ENCODE results near the gene KRI1.
"Not testable (repeated sequence)": the region's sequence is repeated elsewhere in the genome, so short reads cannot be mapped to it uniquely, and the experiment has no call there.

KRI1 gene

DNA sequence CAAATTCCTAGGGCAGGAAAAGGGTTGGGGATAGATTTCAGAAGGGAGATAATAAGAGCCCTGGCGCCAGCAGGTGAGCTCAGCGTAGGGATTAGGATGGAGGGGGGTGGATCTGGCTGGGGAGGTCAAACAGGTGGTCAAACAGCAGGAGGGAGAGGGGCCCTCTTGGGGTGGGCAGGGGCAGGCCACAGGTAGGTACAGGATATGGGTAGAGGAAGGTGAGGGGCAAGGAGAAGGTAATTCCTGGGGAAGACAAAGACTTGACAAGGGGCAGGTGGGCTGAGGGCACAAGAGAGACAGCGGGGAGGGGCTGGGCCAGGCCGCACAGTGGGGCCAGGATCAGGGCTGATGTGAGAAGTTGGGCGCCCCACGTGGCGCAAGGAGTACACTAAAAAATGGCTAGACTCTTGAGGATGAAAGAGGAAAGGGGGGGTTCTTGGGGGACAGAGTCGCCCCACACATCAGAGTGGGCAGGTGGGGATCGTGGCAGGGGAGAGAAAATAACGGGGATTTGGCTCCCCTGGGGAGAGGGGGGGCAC is 713 bp downstream of the KRI1 start:
- Mint-ChIP-seq H3K36me3 (peaks cover 3% of the 10 kb centered on the region), H3K27ac (peak overlapping the region; percentile 95), H3K9me3 (ENCODE audit: low read depth) (no peaks in the 10 kb centered on the region), H3K27me3 (no peaks in the 10 kb centered on the region), H3K4me1 (ENCODE audit: low read depth) (peaks cover 47% of the 10 kb centered on the region), H3K4me3 (peak overlapping the region; percentile 98)

DNA sequence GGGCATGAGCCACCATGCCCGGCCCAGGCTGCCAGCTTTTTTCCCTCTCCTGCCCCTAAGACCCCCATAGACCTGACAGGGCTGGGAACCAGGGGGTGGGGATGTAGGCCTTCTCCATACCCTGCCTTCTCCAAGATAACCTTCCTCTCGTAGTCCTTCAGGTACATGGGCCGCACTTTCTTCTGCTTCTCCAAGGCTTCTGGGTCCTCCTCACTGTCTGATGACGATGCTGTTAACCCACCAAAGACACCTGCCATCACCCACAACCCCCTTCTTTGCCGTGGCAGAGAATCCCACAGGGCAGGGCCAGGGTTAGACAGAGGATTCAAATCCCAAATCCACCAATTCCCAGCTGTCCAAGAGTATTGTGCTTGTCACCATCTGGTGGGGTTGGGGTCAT is 3.2 kb downstream of the KRI1 start:
- H3K27ac Mint-ChIP-seq = no peak overlapping the region
- no peaks in the 10 kb centered on the region for H3K27me3 Mint-ChIP-seq
- no peaks in the 10 kb centered on the region for H3K9me3 Mint-ChIP-seq (ENCODE audit: low read depth)
- H3K4me3 Mint-ChIP-seq = no peak overlapping the region
- peaks cover 3% of the 10 kb centered on the region for H3K36me3 Mint-ChIP-seq
- peaks cover 34% of the 10 kb centered on the region for H3K4me1 Mint-ChIP-seq (ENCODE audit: low read depth)

DNA sequence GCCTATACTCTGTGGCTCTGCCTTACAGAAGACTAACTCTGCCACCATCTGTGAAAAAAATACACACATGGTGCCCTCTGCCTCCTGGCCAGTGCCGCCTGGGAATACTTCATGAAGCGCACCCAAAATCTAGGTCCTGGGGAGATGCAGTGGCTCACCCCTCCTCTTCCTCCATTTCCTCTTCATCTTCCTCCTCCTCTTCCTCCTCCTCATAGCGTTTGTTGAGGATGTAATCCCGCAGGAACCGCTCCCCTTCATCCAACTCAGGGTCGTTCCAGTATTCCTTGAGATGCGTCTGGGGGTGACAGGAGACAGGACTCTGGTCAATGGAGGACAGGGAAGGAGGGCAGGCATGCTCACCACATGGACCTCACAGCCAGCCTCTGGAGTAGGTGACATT is 5.7 kb downstream of the KRI1 start:
- no peak overlapping the region for H3K4me3 Mint-ChIP-seq
- H3K36me3 Mint-ChIP-seq = peaks cover 2% of the 10 kb centered on the region
- no peaks in the 10 kb centered on the region for H3K9me3 Mint-ChIP-seq (ENCODE audit: low read depth)
- no peaks in the 10 kb centered on the region for H3K27me3 Mint-ChIP-seq
- no peak overlapping the region for H3K27ac Mint-ChIP-seq
- H3K4me1 Mint-ChIP-seq (ENCODE audit: low read depth) = peaks cover 31% of the 10 kb centered on the region

DNA sequence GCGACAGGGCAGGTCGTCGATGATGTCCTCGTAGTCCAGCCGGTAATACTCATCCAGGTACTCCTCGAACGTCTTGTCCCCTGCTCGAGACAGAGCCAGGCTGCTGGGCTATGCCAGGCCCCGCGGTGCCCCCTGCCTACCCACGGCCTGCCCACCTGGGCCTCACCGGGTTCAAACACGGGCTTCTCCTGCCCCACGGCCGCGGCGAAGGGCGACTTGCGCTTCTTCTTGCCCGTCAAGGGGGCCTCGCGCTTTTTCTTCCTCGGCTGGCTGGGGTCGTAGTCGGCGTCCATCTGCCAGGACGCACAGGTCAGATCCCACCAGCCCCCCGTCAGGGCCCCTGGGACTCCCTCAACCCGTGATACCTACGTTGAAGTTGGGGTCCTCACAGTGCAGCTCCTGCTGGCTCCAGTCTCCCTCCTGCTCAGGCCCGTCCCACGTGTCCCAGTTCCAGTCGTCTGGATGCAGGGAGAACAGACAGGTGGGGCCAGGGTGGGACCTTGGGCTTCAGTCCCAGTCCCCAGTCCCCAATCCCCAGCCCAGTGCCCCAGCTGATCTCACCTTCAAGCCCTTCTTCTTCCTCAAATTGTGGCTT is 8.1 kb downstream of the KRI1 start:
- Mint-ChIP-seq H3K27me3 (no peaks in the 10 kb centered on the region), H3K4me1 (ENCODE audit: low read depth) (peaks cover 40% of the 10 kb centered on the region), H3K36me3 (no peaks in the 10 kb centered on the region), H3K4me3 (no peak overlapping the region), H3K27ac (peak overlapping the region; percentile 41), H3K9me3 (ENCODE audit: low read depth) (no peaks in the 10 kb centered on the region)

DNA sequence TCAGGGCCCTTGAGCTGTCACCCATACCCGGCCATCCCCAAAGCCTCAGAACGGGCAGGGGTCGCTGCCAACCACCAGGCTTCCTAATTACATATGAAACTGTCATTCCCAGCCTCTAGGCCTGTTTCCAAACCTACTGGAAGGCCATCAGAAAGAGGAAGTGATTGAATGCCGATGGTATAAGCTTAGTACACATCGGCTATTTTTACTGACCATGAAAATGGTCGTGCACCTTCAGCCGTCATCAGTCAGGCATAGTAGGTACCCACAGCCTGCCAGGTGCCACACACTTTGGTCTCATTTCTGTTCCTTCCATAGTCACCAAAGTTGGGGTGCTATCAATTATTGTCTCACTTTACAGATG is 10.2 kb downstream of the KRI1 start:
- Mint-ChIP-seq H3K27me3 (no peaks in the 10 kb centered on the region), H3K27ac (no peak overlapping the region), H3K4me1 (ENCODE audit: low read depth) (peaks cover 44% of the 10 kb centered on the region), H3K9me3 (ENCODE audit: low read depth) (no peaks in the 10 kb centered on the region), H3K36me3 (no peaks in the 10 kb centered on the region), H3K4me3 (no peak overlapping the region)

DNA sequence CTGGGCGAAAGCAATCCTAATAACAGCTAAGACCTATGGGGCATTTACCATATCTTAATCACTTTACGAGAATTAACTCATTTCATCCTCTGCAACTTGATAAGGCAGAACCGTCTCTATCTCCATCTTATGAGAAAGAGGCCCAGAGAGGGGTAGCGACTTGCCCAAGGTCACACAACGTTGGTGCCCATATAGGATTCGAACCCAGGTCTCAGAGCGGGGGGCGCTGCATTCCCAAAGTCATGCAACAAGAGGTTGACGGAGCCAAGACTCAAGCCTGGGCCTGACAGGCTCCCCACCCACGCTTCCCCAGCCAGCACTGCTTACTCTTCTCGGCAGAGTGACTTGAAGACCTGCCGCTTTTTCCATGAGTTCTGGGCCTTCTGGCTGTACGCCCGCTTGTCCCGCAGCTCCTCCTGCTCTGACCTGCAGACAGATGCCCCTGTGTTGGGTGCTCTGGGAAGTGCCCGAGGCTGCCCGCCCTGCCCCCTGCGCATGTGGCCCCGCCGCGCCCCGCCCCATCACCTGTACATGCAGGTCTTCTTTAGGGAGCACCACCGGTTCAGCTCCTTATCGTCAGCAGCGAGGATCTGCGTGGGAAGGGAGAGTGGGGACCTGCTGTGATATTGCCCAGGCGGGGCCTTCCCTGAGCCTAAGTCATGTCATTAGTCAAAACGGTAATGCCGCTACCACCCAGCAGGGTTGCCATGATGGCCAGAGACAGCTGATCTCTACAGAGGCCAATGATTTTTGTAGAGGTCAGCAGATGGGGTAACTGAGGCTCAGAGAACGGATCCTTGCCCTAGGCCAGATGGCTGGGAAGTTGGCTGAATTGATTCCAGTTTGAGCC is 10.8 kb downstream of the KRI1 start:
- Mint-ChIP-seq H3K27me3 (no peaks in the 10 kb centered on the region), H3K4me3 (peak overlapping the region; percentile 59), H3K27ac (peak overlapping the region; percentile 82), H3K36me3 (no peaks in the 10 kb centered on the region), H3K4me1 (ENCODE audit: low read depth) (peaks cover 50% of the 10 kb centered on the region), H3K9me3 (ENCODE audit: low read depth) (no peaks in the 10 kb centered on the region)

DNA sequence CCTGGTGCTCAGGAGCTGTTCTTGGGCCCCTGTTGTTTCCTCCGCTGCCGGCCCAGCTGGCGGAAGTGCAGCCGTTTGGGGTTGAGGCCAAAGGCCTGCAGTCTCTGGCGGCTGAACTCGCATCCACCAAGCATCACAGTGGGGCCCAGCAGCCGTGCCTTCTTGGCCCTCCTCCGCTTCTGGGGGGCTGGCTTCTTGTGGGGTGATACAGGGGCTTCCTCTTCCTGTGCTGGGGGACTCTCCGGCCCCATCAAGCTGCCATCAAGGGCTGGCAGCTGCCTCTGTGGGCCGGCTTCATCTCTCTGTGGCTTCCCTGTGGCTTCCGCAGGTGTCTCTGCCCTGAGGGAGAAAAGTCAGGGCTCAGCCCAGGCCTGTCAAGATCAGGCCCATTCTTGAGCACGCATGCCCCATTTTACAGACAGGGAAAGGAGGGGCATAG is 11.8 kb downstream of the KRI1 start:
- Mint-ChIP-seq H3K27ac (peak overlapping the region; percentile 82), H3K9me3 (ENCODE audit: low read depth) (no peaks in the 10 kb centered on the region), H3K4me3 (peak overlapping the region; percentile 59), H3K27me3 (no peaks in the 10 kb centered on the region), H3K4me1 (ENCODE audit: low read depth) (peaks cover 50% of the 10 kb centered on the region), H3K36me3 (no peaks in the 10 kb centered on the region)

DNA sequence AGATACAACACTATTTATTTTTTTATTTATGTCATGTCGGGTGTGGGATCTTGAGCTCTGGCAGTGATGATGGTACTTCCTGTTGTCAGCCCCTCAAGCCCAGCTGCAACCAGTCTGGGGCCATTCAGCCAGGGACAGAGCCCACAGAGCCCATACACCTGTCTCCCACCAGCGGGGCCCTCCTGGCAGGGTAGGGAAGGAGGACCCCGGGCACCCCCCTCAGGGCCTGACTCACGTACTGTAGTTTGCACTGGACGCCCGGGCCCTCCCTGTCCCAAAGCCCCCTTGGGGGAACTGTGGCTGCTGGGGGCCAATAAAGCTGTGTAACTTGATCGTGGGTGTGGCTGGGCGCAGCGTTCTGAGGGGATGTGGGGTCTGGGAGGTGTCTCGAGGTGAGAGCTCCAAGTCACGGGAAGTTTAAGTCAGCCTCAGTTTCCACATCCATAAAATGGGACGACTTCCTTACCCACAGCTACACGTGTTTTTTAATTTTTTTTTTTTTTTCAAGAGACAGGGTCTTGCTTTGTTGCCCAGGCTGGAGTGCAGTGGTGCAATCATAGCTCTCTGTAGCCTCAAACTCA is 12.6 kb downstream of the KRI1 start:
- H3K36me3 Mint-ChIP-seq = no peaks in the 10 kb centered on the region
- peak overlapping the region; percentile 82 for H3K27ac Mint-ChIP-seq
- no peaks in the 10 kb centered on the region for H3K9me3 Mint-ChIP-seq (ENCODE audit: low read depth)
- no peaks in the 10 kb centered on the region for H3K27me3 Mint-ChIP-seq
- peak overlapping the region; percentile 59 for H3K4me3 Mint-ChIP-seq
- peaks cover 50% of the 10 kb centered on the region for H3K4me1 Mint-ChIP-seq (ENCODE audit: low read depth)

DNA sequence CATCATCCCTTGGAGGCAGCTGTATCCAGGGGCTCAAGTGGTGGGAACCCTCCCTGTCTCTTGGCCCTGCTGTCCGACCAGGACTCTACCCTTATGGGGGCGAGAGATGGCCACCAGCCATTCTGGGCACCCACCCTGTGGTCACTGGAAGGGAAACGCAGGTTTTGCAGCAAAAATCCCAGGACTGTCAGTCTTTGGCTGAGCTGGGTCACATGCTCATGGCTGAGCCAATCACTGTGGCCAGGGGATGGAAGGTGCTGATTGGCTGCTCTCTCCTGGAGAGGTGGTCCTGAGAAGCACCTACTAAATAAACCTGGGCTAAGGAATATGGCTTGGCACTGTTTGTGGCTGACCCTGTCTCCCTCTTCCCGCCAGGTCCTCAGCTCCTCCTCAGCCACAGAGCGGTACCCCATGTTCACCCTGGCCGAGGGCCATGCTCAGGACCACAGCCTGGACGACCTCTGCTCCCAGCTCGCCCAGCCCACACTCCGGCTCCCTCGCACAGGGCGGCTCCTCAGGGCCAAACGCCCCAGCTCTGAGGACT is 13.2 kb downstream of the KRI1 start:
- peak overlapping the region; percentile 7 for H3K4me3 Mint-ChIP-seq
- peaks cover 50% of the 10 kb centered on the region for H3K4me1 Mint-ChIP-seq (ENCODE audit: low read depth)
- H3K9me3 Mint-ChIP-seq (ENCODE audit: low read depth) = no peaks in the 10 kb centered on the region
- no peaks in the 10 kb centered on the region for H3K27me3 Mint-ChIP-seq
- no peaks in the 10 kb centered on the region for H3K36me3 Mint-ChIP-seq
- H3K27ac Mint-ChIP-seq = no peak overlapping the region

DNA sequence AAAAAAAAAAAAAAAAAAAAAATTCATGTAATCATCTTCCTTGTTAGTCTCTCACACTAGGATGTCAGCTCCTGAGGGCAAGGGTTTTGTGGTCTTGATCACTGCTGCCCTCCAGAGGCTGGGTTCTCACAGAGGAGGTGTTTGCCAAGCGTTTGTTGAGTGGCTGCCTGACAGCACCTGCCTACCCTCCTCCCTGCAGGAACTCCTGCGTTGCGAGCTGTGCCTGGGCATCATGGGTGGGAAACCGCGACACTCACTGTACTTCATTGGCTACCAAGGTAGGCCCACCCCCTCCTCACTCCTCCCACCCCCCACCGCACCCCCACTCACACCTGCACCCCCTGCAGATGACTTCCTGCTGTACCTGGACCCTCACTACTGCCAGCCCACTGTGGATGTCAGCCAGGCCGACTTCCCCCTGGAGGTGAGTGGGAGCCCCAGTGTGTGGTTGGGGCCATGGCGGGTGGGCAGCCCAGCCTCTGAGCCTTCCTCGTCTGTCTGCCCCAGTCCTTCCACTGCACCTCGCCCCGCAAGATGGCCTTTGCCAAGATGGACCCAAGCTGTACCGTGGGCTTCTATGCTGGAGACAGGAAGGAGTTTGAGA is 14.0 kb downstream of the KRI1 start:
- no peaks in the 10 kb centered on the region for H3K36me3 Mint-ChIP-seq
- peaks cover 50% of the 10 kb centered on the region for H3K4me1 Mint-ChIP-seq (ENCODE audit: low read depth)
- peak overlapping the region; percentile 66 for H3K27ac Mint-ChIP-seq
- H3K27me3 Mint-ChIP-seq = no peaks in the 10 kb centered on the region
- no peak overlapping the region for H3K4me3 Mint-ChIP-seq
- no peaks in the 10 kb centered on the region for H3K9me3 Mint-ChIP-seq (ENCODE audit: low read depth)

DNA sequence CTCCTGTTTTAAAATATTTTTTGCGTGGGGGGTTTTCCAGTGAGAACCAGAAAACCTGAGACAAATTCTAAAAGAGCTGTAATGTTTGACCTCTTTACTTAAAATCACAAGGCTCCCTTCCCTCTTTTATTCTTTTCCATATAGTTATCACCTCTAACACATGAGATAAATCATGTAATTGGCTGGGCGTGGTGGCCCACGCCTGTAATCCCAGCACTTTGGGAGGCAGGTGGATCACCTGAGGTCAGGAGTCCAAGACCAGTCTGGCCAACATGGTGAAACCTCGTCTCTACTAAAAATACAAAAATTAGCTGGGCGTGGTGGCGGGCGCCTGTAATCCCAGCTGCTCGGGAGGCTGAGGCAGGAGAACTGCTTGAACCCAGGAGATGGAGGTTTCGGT is 14.8 kb downstream of the KRI1 start:
- not testable (repeated sequence) for H3K9me3 Mint-ChIP-seq (ENCODE audit: low read depth); H3K4me3 Mint-ChIP-seq; H3K27me3 Mint-ChIP-seq; H3K36me3 Mint-ChIP-seq
- H3K4me1 Mint-ChIP-seq (ENCODE audit: low read depth) = peaks cover 46% of the 10 kb centered on the region
- peak overlapping the region; percentile 41 for H3K27ac Mint-ChIP-seq

DNA sequence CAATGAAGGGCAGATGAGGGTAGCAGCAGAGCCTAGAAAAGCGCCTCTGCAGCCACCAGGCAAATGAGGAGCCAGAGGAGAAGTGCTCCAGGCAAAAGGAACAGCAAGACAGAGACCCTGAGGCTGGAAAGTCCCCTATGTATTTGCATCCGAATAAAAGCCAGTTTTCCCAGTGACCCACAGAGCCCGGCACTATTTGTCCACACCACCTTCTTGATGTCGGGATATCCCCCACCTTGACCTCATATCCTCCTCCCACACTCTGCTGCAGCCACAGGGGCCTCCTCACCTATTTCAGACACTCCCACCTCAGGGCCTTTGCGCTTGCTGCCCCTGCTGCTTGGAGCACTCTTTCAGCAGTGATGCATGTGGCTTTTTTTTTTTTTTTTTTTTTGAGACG is 15.5 kb downstream of the KRI1 start:
- Mint-ChIP-seq H3K27ac (no peak overlapping the region), H3K36me3 (no peaks in the 10 kb centered on the region), H3K9me3 (ENCODE audit: low read depth) (no peaks in the 10 kb centered on the region), H3K27me3 (no peaks in the 10 kb centered on the region), H3K4me3 (no peak overlapping the region), H3K4me1 (ENCODE audit: low read depth) (peaks cover 39% of the 10 kb centered on the region)

DNA sequence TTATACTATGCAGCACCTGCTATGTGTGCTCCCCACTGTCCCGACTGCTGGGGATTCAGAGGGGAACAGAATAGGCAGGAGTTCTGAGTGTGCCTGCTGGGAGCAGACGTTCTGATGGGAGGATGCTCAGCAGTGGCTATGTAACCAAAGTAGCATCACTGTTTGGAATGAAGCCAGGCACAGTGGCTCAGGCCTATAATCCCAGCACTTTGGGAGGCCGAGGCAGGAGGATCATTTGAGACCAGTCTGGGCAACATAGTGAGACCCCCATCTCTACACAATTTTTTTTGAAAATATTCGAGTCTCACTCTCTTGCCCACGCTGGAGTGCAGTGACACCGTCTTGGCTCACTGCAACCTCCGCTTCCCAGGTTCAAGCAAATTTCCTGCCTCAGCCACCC is 16.1 kb downstream of the KRI1 start:
- Mint-ChIP-seq H3K36me3 (no peaks in the 10 kb centered on the region), H3K9me3 (ENCODE audit: low read depth) (no peaks in the 10 kb centered on the region), H3K27me3 (no peaks in the 10 kb centered on the region), H3K27ac (no peak overlapping the region), H3K4me3 (no peak overlapping the region), H3K4me1 (ENCODE audit: low read depth) (peaks cover 39% of the 10 kb centered on the region)

DNA sequence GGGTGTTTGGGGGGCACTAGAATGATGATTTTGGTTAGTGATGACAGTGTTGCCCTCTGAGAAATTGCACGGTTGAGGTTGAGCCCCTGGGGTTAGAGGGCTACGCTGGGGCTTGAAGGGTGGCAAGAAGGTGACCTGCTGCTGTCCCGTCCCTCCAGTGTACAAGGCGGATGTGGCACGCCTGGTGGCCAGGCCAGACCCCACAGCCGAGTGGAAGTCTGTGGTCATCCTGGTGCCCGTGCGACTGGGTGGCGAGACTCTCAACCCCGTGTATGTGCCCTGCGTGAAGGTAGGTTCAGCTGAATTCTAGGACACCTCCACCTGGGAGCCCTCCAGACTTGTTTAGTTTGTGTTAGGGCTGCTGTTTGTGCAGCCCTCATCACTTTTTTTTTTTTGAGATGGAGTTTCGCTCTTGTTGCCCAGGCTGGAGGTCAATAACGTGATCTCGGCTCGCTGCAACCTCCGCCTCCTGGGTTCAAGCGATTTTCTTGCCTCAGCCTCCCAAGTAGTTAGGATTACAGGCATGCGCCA is 17.0 kb downstream of the KRI1 start:
- no peak overlapping the region for H3K4me3 Mint-ChIP-seq
- no peaks in the 10 kb centered on the region for H3K36me3 Mint-ChIP-seq
- H3K4me1 Mint-ChIP-seq (ENCODE audit: low read depth) = peaks cover 34% of the 10 kb centered on the region
- H3K27ac Mint-ChIP-seq = no peak overlapping the region
- H3K27me3 Mint-ChIP-seq = no peaks in the 10 kb centered on the region
- no peaks in the 10 kb centered on the region for H3K9me3 Mint-ChIP-seq (ENCODE audit: low read depth)

DNA sequence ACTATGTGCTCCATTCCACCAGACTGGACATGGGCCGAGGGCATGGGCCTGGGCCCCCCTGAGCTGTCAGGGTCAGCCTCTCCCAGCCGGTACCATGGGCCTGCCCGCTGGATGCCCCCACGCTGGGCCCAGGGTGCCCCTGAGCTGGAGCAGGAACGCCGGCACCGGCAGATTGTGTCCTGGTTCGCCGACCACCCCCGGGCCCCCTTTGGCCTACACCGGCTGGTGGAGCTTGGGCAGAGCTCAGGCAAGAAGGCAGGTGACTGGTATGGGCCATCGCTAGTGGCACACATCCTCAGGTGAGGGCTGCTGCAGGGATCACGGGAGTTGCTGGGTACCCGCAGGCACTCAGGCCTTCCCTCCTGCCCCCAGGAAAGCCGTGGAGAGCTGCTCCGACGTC is 19.0 kb downstream of the KRI1 start:
- H3K27me3 Mint-ChIP-seq = no peaks in the 10 kb centered on the region
- H3K4me3 Mint-ChIP-seq = no peak overlapping the region
- no peak overlapping the region for H3K27ac Mint-ChIP-seq
- no peaks in the 10 kb centered on the region for H3K9me3 Mint-ChIP-seq (ENCODE audit: low read depth)
- peaks cover 22% of the 10 kb centered on the region for H3K4me1 Mint-ChIP-seq (ENCODE audit: low read depth)
- no peaks in the 10 kb centered on the region for H3K36me3 Mint-ChIP-seq

Measured in activated naive CD8-positive, alpha-beta T cell (primary cell).